AG04449 (cell line): ENCODE data around the gene WDR62.

ENCODE experiments used
- CTCF ChIA-PET: fragments of 350-600 bp; formaldehyde crosslinking; extraction: SDS; loops from one replicate; lab custom pipeline; 2021; ENCODE audit warnings: antibody characterized with exemption; lab: Yijun Ruan, JAX
- POLR2A ChIA-PET: fragments of 400-600, 350-600 bp; formaldehyde crosslinking; extraction: SDS; loops from one replicate; lab custom pipeline; 2020; ENCODE audit warnings: antibody characterized with exemption, inconsistent platforms; lab: Yijun Ruan, JAX
- DNase-seq: peaks from one replicate; pipeline ENCODE4 v3.0.0-alpha.2; 2010; ENCODE audit warnings: low read depth, low spot score
- H3K4me3 ChIP-seq: 2 replicates; pipeline ENCODE4 v1.5.1; 2011; ENCODE audit warnings: low read depth, mild to moderate bottlenecking, control low read depth, low read length
- TF ChIP-seq, protein P1 (sequence below): IDR thresholded peaks from one replicate; pipeline ENCODE4 v1.5.1; 2011; ENCODE audit warnings: mild to moderate bottlenecking, moderate library complexity, low read length, control low read depth, inconsistent platforms; ENCODE audit not compliant: insufficient read depth; ENCODE audit errors: missing control alignments

Gene WDR62

DNA sequence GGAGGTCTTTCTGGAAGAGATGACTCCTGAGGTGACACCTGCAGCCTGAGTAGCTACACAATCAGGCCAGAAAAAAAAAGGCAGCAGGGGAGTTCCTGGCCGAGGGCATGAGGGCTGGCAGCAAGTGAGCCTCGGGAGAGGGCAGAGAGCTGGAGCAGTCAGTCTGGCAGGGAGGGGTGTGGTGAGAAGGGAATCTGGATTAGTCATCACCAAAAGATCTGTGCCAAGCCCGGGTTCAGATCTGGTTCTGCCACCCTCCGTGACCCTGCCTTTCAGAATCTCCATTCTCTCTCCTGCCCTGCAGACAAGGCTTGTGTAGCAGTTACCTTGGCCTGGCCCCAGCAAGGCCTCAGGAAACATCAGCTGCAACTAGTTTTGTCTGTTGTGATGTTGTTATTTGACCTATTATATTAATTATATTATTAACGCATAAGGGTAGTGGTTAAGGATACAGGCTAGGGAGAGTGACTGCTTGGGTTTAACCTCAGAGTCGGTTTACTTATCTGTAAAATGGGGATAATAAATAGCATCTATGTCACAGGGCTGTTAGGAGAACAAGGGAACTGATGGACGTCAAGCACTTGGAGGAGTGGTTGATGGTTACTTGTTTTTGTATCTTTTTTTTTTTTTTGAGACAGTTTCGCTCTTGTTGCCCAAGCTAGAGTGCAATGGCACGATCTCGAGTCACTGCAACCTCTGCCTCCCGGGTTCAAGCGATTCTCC lies 82.4 kb downstream of the WDR62 start:
- ChIA-PET CTCF (interaction anchor here (0.6 to 4.2 kb wide), 4 partner anchors 9 to 33 kb away, joined by 3 to 26 read pairs (median 3); no protein-coding TSS in a partner anchor), POLR2A (interaction anchor here (0.6 to 1.5 kb wide), 3 partner anchors 9 to 107 kb away, joined by 3 to 8 read pairs (median 3); partner anchors contain the start of genes POLR2I and TBCB)
- no peak for DNase-seq
- H3K4me3 ChIP-seq: no peak overlapping the region
- TF ChIP-seq, protein P1, sequence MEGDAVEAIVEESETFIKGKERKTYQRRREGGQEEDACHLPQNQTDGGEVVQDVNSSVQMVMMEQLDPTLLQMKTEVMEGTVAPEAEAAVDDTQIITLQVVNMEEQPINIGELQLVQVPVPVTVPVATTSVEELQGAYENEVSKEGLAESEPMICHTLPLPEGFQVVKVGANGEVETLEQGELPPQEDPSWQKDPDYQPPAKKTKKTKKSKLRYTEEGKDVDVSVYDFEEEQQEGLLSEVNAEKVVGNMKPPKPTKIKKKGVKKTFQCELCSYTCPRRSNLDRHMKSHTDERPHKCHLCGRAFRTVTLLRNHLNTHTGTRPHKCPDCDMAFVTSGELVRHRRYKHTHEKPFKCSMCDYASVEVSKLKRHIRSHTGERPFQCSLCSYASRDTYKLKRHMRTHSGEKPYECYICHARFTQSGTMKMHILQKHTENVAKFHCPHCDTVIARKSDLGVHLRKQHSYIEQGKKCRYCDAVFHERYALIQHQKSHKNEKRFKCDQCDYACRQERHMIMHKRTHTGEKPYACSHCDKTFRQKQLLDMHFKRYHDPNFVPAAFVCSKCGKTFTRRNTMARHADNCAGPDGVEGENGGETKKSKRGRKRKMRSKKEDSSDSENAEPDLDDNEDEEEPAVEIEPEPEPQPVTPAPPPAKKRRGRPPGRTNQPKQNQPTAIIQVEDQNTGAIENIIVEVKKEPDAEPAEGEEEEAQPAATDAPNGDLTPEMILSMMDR: no peak

DNA sequence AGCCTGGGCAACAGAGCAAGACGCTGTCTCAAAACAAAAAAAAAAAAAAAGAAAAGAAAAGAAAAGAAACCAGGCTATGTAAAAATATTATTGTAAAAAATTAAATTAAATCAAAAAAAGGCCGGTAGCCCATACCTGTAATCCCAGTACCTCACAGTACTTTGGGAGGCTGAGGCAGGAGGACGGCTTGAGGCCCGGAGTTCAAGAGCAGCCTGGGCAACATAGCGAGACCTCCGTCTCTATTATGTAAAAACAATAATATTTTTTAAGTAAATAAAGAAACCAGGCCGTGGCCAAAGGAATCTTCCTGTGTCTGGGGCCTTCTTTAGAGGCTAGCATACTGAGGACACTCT lies 84.4 kb downstream of the WDR62 start:
- ChIA-PET POLR2A (interaction anchor here (0.6 to 2.0 kb wide), 6 partner anchors 10 to 26 kb away, joined by 3 to 19 read pairs (median 3); no protein-coding TSS in a partner anchor), CTCF (interaction anchor here (1.2 to 4.2 kb wide), 2 partner anchors 11 to 31 kb away, joined by 4 to 26 read pairs; no protein-coding TSS in a partner anchor)
- H3K4me3 ChIP-seq: peak overlapping the region; percentile 96
- TF ChIP-seq, protein P1: no peak
- DNase-seq: no peak

DNA sequence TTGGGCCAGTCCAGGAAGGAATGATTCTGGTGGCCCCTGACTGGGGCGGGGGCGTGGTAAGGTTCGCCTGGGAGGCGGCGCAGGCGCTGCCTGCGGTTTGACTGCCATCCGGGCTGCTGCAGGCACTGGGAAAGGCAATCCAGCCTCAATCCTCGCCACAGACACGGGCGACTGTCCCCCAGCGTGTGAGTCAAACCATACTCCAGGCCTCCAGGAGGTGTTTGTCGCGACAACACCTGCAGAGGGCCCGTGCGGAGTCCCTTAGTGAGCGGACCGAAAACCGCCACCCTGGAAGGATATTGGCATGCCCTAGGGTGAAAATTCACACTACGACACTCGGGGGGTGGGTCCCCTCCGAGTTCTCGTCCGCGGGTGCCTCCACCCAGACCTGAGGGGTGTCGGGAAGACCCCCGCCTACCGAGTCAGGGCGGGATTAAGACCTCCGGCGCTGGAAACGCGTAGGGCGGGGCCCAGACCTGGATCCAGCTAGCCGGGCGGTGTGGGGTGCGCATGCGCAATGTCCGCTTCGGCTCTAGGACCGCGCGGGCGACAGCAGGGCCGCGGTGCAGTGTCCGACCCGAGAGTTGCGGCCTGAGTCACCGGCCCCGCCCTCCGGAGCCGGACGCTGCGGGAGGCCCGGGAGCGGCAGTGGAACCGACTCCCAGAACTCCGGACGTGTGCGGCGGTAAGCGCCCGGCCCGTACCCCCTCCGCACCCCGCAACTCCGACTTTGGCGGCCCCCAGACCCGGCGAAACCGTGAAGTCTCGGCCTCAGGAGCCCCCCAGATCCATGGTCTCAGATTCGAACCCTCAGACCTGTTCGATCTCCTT lies 85.0 kb downstream of the WDR62 start, which contains the start of gene CAPNS1:
TSS of gene CAPNS1 (plus strand) at position 594 of the 831 bp plus-strand sequence. CDS start 946 bp downstream, outside the sequence.
- ChIA-PET POLR2A (interaction anchor here (0.6 to 2.0 kb wide), 5 partner anchors 10 to 26 kb away, joined by 3 to 19 read pairs (median 3); no protein-coding TSS in a partner anchor), CTCF (interaction anchor here (0.6 to 1.2 kb wide), 2 partner anchors 12 to 30 kb away, joined by 3 to 4 read pairs; no protein-coding TSS in a partner anchor)
- peak; percentile 52 for DNase-seq
- TF ChIP-seq, protein P1: no peak
- H3K4me3 ChIP-seq: peak within 1 kb of the TSS; percentile 96

DNA sequence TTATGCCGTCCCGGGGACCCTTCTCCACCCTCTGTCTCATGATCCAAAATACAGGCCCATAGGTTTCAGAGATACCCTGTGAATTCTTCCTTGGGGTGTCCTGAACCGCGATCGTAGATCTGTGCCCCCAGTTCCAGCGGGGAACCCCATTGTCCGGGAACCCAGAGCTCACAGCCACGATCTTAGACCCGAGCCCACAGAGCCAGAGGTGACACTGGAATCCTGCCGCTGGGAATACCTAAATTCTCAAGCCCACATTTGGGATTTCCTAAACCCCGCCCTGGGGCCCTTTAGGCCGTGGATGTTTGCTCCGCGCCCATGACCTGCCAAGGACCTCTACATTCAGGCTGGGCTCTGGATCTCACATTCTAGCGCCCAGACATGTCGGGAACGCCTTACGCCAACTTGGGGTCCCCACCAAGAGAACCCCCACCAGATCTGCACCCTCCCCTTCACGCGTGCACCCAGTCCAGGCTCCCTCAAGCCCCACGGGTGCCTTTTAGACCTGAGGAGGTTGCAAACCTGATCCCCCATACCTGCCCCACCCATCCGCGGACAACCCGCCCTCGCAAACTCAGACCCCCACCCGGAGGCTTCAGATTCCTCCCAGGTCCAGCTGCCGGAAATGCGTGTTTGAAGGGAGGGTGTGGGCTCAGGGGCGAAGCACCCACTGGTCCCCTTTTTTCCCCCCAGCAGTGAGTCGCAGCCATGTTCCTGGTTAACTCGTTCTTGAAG lies 85.8 kb downstream of the WDR62 start:
- H3K4me3 ChIP-seq: peak overlapping the region; percentile 96
- TF ChIP-seq, protein P1: no peak
- POLR2A ChIA-PET: interaction anchor here (1.0 to 2.0 kb wide), 2 partner anchors 12 to 25 kb away, joined by 3 to 19 read pairs; no protein-coding TSS in a partner anchor
- DNase-seq: no peak
- CTCF ChIA-PET: interaction anchor here (0.6 kb wide), 1 partner anchor 13 kb away, joined by 3 read pairs; no protein-coding TSS in a partner anchor

DNA sequence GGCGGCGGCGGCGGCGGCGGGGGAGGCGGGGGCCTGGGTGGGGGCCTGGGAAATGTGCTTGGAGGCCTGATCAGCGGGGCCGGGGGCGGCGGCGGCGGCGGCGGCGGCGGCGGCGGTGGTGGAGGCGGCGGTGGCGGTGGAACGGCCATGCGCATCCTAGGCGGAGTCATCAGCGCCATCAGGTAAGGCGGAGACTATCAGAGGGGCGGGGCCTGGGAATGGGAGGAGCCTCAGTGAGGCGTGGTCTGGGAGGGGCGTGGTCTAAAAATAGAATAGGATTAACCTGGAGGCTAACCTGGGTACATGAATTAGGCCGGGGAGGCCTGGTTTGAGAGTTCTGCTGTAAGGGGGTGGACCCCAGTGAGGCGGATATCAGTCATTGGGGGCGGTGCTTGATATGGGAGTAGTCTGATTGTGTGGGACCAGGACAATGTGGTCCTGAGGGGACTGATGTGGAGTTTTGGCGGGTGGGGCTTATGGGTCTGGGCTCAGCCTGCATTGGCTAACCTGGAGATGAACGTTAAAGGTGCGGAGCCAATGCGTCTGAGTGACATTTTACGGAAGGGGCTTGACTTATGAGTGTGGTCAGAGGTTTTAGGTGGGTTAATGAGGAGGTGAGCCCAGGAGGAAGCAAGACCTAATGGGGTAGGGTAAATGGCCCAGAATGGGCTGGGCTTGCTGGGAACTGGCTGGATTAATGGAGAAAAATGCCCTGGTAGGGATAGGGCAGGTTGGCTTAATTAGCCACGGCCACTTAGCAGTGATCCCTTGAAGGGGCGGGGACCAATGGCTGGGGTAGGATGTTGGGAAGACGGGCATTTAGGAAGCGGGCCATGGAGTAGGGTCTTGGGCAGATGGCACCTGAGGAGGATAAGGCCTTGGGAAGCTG lies 86.6 kb downstream of the WDR62 start:
- peak overlapping the region; percentile 96 for H3K4me3 ChIP-seq
- CTCF ChIA-PET: no interaction called here
- POLR2A ChIA-PET: interaction anchor here (2.0 kb wide), 1 partner anchor 13 kb away, joined by 19 read pairs; no protein-coding TSS in a partner anchor
- TF ChIP-seq, protein P1: no peak
- DNase-seq: no peak
